H9 (cell line): ENCODE results near the gene COA1. TPM values are rescaled to one million over a fixed set of nuclear protein-coding genes. Genes with fewer than 3 reads are reported as not detected.

Experiments
- DNase-seq: peaks from one replicate; pipeline ENCODE4 v3.0.0-alpha.2; 2017
- H2AFZ ChIP-seq: one replicate; pipeline ENCODE4 v1.6.1; 2013; ENCODE audit warnings: mild to moderate bottlenecking, low read length, control low read depth, moderate library complexity
- H2AK5ac ChIP-seq: 2 replicates; pipeline ENCODE4 v1.6.1; 2013; ENCODE audit warnings: low read length, control low read depth, mixed read lengths; ENCODE audit not compliant: insufficient read length
- H2BK120ac ChIP-seq: one replicate; pipeline ENCODE4 v1.6.1; 2013; ENCODE audit warnings: low read depth, mild to moderate bottlenecking, low read length, control low read depth, inconsistent platforms; ENCODE audit not compliant: poor library complexity, severe bottlenecking
- H2BK12ac ChIP-seq: 2 replicates; pipeline ENCODE4 v1.6.1; 2013; ENCODE audit warnings: low read length, control low read depth, mixed read lengths, low read depth; ENCODE audit not compliant: insufficient read length
- H2BK15ac ChIP-seq: 2 replicates; pipeline ENCODE4 v1.6.1; 2013; ENCODE audit warnings: low read depth, low read length, control low read depth
- H2BK20ac ChIP-seq: one replicate; pipeline ENCODE4 v1.6.1; 2013; ENCODE audit warnings: low read depth, mild to moderate bottlenecking, low read length, control low read depth, inconsistent platforms; ENCODE audit not compliant: poor library complexity, severe bottlenecking
- H2BK5ac ChIP-seq: 2 replicates; pipeline ENCODE4 v1.6.1; 2013; ENCODE audit warnings: low read length, control low read depth, mixed read lengths; ENCODE audit not compliant: insufficient read length
- H3K14ac ChIP-seq: 2 replicates; pipeline ENCODE4 v1.6.1; 2013; ENCODE audit warnings: low read length, control low read depth; ENCODE audit not compliant: insufficient read depth
- H3K18ac ChIP-seq: 2 replicates; pipeline ENCODE4 v1.6.1; 2013; ENCODE audit warnings: low read depth, mild to moderate bottlenecking, mixed read lengths, low read length, control low read depth; ENCODE audit not compliant: insufficient read length
- H3K23ac ChIP-seq: 2 replicates; pipeline ENCODE4 v1.6.1; 2013; ENCODE audit warnings: low read length, control low read depth, mixed read lengths, low read depth; ENCODE audit not compliant: insufficient read length
- H3K23me2 ChIP-seq: 2 replicates; pipeline ENCODE4 v1.6.1; 2013; ENCODE audit warnings: low read depth, mild to moderate bottlenecking, mixed read lengths, low read length, control low read depth; ENCODE audit not compliant: insufficient read length, poor library complexity, severe bottlenecking
- H3K27ac ChIP-seq: 2 replicates; pipeline ENCODE4 v1.5.1; 2013; ENCODE audit warnings: low read length, control low read depth, mixed read lengths, low read depth; ENCODE audit not compliant: insufficient read length
- H3K27me3 ChIP-seq: 2 replicates; pipeline ENCODE4 v1.6.1; 2013; ENCODE audit warnings: low read length, control low read depth, inconsistent platforms; ENCODE audit not compliant: insufficient read depth
- H3K4ac ChIP-seq: 2 replicates; pipeline ENCODE4 v1.6.1; 2013; ENCODE audit warnings: low read depth, mild to moderate bottlenecking, control low read depth, inconsistent platforms, low read length, moderate library complexity
- H3K4me1 ChIP-seq: 2 replicates; pipeline ENCODE4 v1.6.1; 2013; ENCODE audit warnings: low read length, control low read depth, inconsistent platforms; ENCODE audit not compliant: insufficient read depth
- H3K4me2 ChIP-seq: 2 replicates; pipeline ENCODE4 v1.6.1; 2013; ENCODE audit warnings: low read length, control low read depth, mixed read lengths; ENCODE audit not compliant: insufficient read length, insufficient read depth
- H3K56ac ChIP-seq: 2 replicates; pipeline ENCODE4 v1.6.1; 2013; ENCODE audit warnings: low read depth, mild to moderate bottlenecking, mixed read lengths, low read length, control low read depth; ENCODE audit not compliant: insufficient read length
- H3K79me1 ChIP-seq: 2 replicates; pipeline ENCODE4 v1.6.1; 2013; ENCODE audit warnings: low read depth, mild to moderate bottlenecking, moderate library complexity, low read length, control low read depth, inconsistent platforms; ENCODE audit not compliant: insufficient read depth, poor library complexity, severe bottlenecking
- H3K79me2 ChIP-seq: 2 replicates; pipeline ENCODE4 v1.6.1; 2013; ENCODE audit warnings: low read length, control low read depth, inconsistent platforms; ENCODE audit not compliant: insufficient read depth
- H3K9ac ChIP-seq: 2 replicates; pipeline ENCODE4 v1.6.1; 2013; ENCODE audit warnings: low read length, control low read depth, mixed read lengths; ENCODE audit not compliant: insufficient read length; ENCODE audit errors: extremely low read depth
- H3K9me3 ChIP-seq: one replicate; pipeline ENCODE4 v1.6.1; 2013; ENCODE audit warnings: low read depth, low read length, inconsistent platforms; ENCODE audit not compliant: control insufficient read depth
- H3T11ph ChIP-seq: one replicate; pipeline ENCODE4 v1.6.1; 2013; ENCODE audit warnings: mild to moderate bottlenecking, low read length, control low read depth, inconsistent platforms
- H4K20me1 ChIP-seq: one replicate; pipeline ENCODE4 v1.6.1; 2013; ENCODE audit not compliant: control insufficient read depth, insufficient read length, insufficient read depth
- H4K5ac ChIP-seq: 2 replicates; pipeline ENCODE4 v1.6.1; 2013; ENCODE audit warnings: low read depth, mild to moderate bottlenecking, mixed read lengths, low read length, control low read depth; ENCODE audit not compliant: insufficient read length
- H4K8ac ChIP-seq: replicated peaks from 2 replicates; pipeline ENCODE4 v1.6.1; 2013; ENCODE audit warnings: low read length, control low read depth, mixed read lengths, low read depth; ENCODE audit not compliant: insufficient read length
- H4K91ac ChIP-seq: 2 replicates; pipeline ENCODE4 v1.6.1; 2013; ENCODE audit warnings: low read depth, mild to moderate bottlenecking, moderate library complexity, mixed read lengths, low read length, control low read depth; ENCODE audit not compliant: insufficient read length
- H3K27ac Mint-ChIP-seq, 3 experiments: 2 replicates in 2 of 3; 3 replicates in 1 of 3; pipeline ENCODE4 v1.8.0; 2020 to 2021; ENCODE audit warnings: mixed read lengths in 3 of 3, mild to moderate bottlenecking in 1 of 3, moderate library complexity in 1 of 3
- H3K27me3 Mint-ChIP-seq: 2 replicates; pipeline ENCODE4 v1.8.0; 2021; ENCODE audit warnings: low read depth, mild to moderate bottlenecking, moderate library complexity, mixed read lengths
- H3K36me3 Mint-ChIP-seq, 3 experiments: 2 replicates in 2 of 3; 3 replicates in 1 of 3; pipeline ENCODE4 v1.8.0; 2020 to 2021; ENCODE audit warnings: low read depth in 3 of 3, mixed read lengths in 3 of 3; ENCODE audit not compliant: insufficient read depth in 1 of 3
- H3K4me1 Mint-ChIP-seq, 2 experiments: 2 replicates each; pipeline ENCODE4 v1.8.0; 2020; ENCODE audit warnings: mixed read lengths in 2 of 2
- H3K4me3 Mint-ChIP-seq, 2 experiments: 2 replicates in 1 of 2; 3 replicates in 1 of 2; pipeline ENCODE4 v1.8.0; 2020 to 2021; ENCODE audit warnings: mild to moderate bottlenecking in 2 of 2, mixed read lengths in 2 of 2, moderate library complexity in 1 of 2
- H3K9me3 Mint-ChIP-seq, 2 experiments: 2 replicates in 1 of 2; 3 replicates in 1 of 2; pipeline ENCODE4 v1.8.0; 2020; ENCODE audit warnings: mild to moderate bottlenecking in 2 of 2, mixed read lengths in 2 of 2, moderate library complexity in 1 of 2
- WGBS: extraction: QIAGEN DNeasy Blood & Tissue Kit; methylation state at CpG from one replicate; pipeline ENCODE4 v1.1.7; 2013; ENCODE audit warnings: missing lambda C conversion rate, low lambda C conversion rate, mixed read lengths; ENCODE audit not compliant: insufficient read length; ENCODE audit errors: extremely low coverage; 5-methylcytosine and 5-hydroxymethylcytosine counted together
- total RNA-seq: library from RNA; stranded (reverse); gene quantifications from 2 replicates; pipeline ENCODE4 v1.2.1, GENCODE V29; 2021
- TF ChIP-seq, protein P1 (sequence below): fragments of 200-600 bp; sonication (generic); conservative IDR thresholded peaks from 3 replicates; pipeline ENCODE4 v1.8.0; 2021; ENCODE audit warnings: antibody characterized with exemption, mild to moderate bottlenecking

Gene COA1
- total RNA-seq, 1 experiment from 2014 or later, result 138 TPM

GRCh38 chr7:43753843-43754242, 24.5 kb upstream of the COA1 start:
- H3K27ac Mint-ChIP-seq, result no peak overlapping the region
- Histone ChIP-seq H3K9me3 (no peaks in the 10 kb centered on the region), H3K27ac (no peak overlapping the region), H2AFZ (no peak overlapping the region), H3K18ac (no peak overlapping the region), H4K20me1 (no peaks in the 10 kb centered on the region), H2BK15ac (no peak overlapping the region), H4K5ac (no peak overlapping the region), H3K23me2 (peaks cover 3% of the 10 kb centered on the region), H2BK12ac (no peak overlapping the region), H2BK120ac (no peak overlapping the region), H4K8ac (no peak overlapping the region), H2BK20ac (no peak overlapping the region), H3T11ph (no peak overlapping the region), H3K27me3 (peaks cover 5% of the 10 kb centered on the region; the same call in 1 of the 2 replicates), H2AK5ac (no peak overlapping the region), H3K79me2 (no peaks in the 10 kb centered on the region), H3K23ac (no peak overlapping the region), H3K4me2 (no peak overlapping the region), H3K56ac (no peak overlapping the region), H3K79me1 (no peaks in the 10 kb centered on the region), H3K9ac (no peak overlapping the region), H3K14ac (no peak overlapping the region), H3K4me1 (no peaks in the 10 kb centered on the region), H3K4ac (no peak overlapping the region), H2BK5ac (no peak overlapping the region), H4K91ac (no peak overlapping the region)
- peaks cover 26% of the 10 kb centered on the region for H3K27me3 Mint-ChIP-seq
- TF ChIP-seq, protein P1, sequence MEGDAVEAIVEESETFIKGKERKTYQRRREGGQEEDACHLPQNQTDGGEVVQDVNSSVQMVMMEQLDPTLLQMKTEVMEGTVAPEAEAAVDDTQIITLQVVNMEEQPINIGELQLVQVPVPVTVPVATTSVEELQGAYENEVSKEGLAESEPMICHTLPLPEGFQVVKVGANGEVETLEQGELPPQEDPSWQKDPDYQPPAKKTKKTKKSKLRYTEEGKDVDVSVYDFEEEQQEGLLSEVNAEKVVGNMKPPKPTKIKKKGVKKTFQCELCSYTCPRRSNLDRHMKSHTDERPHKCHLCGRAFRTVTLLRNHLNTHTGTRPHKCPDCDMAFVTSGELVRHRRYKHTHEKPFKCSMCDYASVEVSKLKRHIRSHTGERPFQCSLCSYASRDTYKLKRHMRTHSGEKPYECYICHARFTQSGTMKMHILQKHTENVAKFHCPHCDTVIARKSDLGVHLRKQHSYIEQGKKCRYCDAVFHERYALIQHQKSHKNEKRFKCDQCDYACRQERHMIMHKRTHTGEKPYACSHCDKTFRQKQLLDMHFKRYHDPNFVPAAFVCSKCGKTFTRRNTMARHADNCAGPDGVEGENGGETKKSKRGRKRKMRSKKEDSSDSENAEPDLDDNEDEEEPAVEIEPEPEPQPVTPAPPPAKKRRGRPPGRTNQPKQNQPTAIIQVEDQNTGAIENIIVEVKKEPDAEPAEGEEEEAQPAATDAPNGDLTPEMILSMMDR, result peak; percentile 28; the same call in 1 of the 3 replicates
- no peak overlapping the region; a peak in 1 of 5 replicates for H3K4me3 Mint-ChIP-seq
- no peaks in the 10 kb centered on the region for H3K9me3 Mint-ChIP-seq
- H3K4me1 Mint-ChIP-seq, result peaks cover 15 to 20% of the 10 kb centered on the region in 2 experiments
- no peaks in the 10 kb centered on the region for H3K36me3 Mint-ChIP-seq
- DNase-seq, result no peak
- no CpG with 5 or more reads among the region's 3 CpGs for WGBS
